ENCODE measurements around the gene FBXW10. TPM values are rescaled to one million over a fixed set of nuclear protein-coding genes. Genes with fewer than 3 reads are reported as not detected.
"Not testable (repeated sequence)": the region's sequence is repeated elsewhere in the genome, so short reads cannot be mapped to it uniquely, and the experiment has no call there.

Gene FBXW10
- total and polyA plus RNA-seq, 2 of the 4 experiments (the other 2 are of a cell fraction), result not detected

DNA sequence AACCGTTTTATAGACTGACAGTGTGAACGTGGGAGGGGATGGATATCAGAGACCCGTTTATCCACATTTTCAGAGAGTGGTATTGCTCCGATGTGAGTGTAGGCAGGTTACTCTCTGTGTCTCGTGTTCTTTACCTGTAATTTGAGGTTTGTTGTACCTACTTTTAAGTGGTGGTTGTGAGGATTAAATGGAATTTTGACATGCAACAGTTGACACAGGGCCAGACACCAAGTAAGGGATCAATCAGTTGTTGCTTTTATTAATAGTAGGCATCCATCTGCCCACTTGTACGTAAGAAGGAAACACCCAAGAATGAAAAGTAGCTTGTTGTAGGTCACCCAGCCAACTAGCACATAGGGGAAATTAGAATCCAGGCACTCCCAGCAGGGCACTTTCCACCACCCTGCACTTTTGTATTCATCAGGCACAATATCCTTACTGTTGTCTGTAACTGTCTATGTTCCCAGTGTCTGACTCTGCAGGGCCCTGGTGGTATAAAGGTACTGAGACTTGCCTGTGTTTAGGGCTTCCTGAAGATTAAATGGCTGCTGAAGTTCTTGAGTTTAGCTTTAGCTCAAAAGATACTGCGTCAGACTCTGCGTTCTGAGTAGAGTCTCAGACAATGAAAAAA lies 45.3 kb upstream of the FBXW10 start:
- H2BK20ac ChIP-seq (ENCODE audit: low read depth, low read length); H3K4ac ChIP-seq (ENCODE audit: low read depth, low read length); H3K27me3 ChIP-seq (ENCODE audit: control insufficient read depth, insufficient read depth, low read length); in situ Hi-C loops (cut with MboI; ENCODE audit: low sequenced_read_pairs); H3K14ac ChIP-seq (replicated peaks; ENCODE audit: low read depth, low read length); H3K18ac ChIP-seq (ENCODE audit: low read depth, low read length); DNase-seq; H3K79me1 ChIP-seq (ENCODE audit: low read depth in 1 of 2, low read length in 2 of 2); intact Hi-C loops (cut with micrococcal nuclease); H2BK120ac ChIP-seq (ENCODE audit: low read depth, low read length); ATAC-seq (ENCODE audit: low read depth); H3K9me3 ChIP-seq (ENCODE audit: control insufficient read depth, insufficient read depth, low read length); CTCF ChIA-PET; POLR2A ChIA-PET (ENCODE audit: unreplicated experiment); H3K4me1 ChIP-seq (ENCODE audit: control insufficient read depth, insufficient read depth, low read length); H4K91ac ChIP-seq (ENCODE audit: insufficient read depth, low read depth, low read length); BruUV-seq (replicated peaks); H4K20me1 ChIP-seq (ENCODE audit: insufficient read depth, low read length); H2BK15ac ChIP-seq (ENCODE audit: low read depth, low read length); H3K27ac ChIP-seq (ENCODE audit: insufficient read depth, low read length); H2BK5ac ChIP-seq (ENCODE audit: low read depth, low read length, poor library complexity, severe bottlenecking); H3K9me1 ChIP-seq (ENCODE audit: insufficient read depth, low read length); H3K56ac ChIP-seq (ENCODE audit: extremely low read depth, insufficient read depth, low read length); dilution Hi-C loops (cut with HindIII; ENCODE audit: low sequenced_read_pairs, unreplicated experiment); H3K36me3 ChIP-seq (ENCODE audit: control insufficient read depth, insufficient read depth, low read length): not testable (repeated sequence)
- Histone ChIP-seq H3K4me3 (ENCODE audit: insufficient read depth, low read depth, low read length) (peak overlapping the region; percentile 60), H4K5ac (ENCODE audit: low read depth, low read length) (peak overlapping the region; percentile 69), H3K4me2 (ENCODE audit: low read depth, low read length) (peak overlapping the region; percentile 92), H2AK5ac (ENCODE audit: low read depth, low read length) (0 out of 2 replicates have a peak overlapping the region, but pooled peaks have one; percentile 31), H4K8ac (ENCODE audit: low read depth in 2 of 2, low read length in 2 of 2) (peak overlapping the region; percentile 53 to 95), H3K9ac (ENCODE audit: low read depth, low read length) (peak overlapping the region; percentile 67), H3K23ac (ENCODE audit: low read depth, low read length) (peak overlapping the region; percentile 80; the same call in 1 of the 2 replicates), H2AFZ (replicated peaks; ENCODE audit: low read length, poor library complexity) (peak overlapping the region; percentile 89), H2AK9ac (replicated peaks; ENCODE audit: low read depth, low read length, poor library complexity) (peak overlapping the region; percentile 65)
- WGBS, 2 experiments (ENCODE audit: extremely low coverage in 2 of 2, insufficient read length in 1 of 2), result 100% methylated on average over 1 of the region's 8 CpGs; no CpG with 5 or more reads in 1 of the 2 experiments

- no CpG with 5 or more reads among the region's 3 CpGs for WGBS, 2 experiments (ENCODE audit: extremely low coverage in 2 of 2, insufficient read length in 1 of 2)
- H4K20me1 ChIP-seq (ENCODE audit: insufficient read depth, low read length); H3K36me3 ChIP-seq (ENCODE audit: control insufficient read depth, insufficient read depth, low read length); intact Hi-C loops (cut with micrococcal nuclease); DNase-seq; CTCF ChIA-PET; H3K9me3 ChIP-seq (ENCODE audit: control insufficient read depth, insufficient read depth, low read length); H4K91ac ChIP-seq (ENCODE audit: insufficient read depth, low read depth, low read length); H3K4me2 ChIP-seq (ENCODE audit: low read depth, low read length); BruUV-seq (replicated peaks); H2AFZ ChIP-seq (replicated peaks; ENCODE audit: low read length, poor library complexity); H4K5ac ChIP-seq (ENCODE audit: low read depth, low read length); POLR2A ChIA-PET (ENCODE audit: unreplicated experiment); H3K23ac ChIP-seq (ENCODE audit: low read depth, low read length); ATAC-seq (ENCODE audit: low read depth); H3K14ac ChIP-seq (replicated peaks; ENCODE audit: low read depth, low read length); H3K27ac ChIP-seq (ENCODE audit: insufficient read depth, low read length); H2BK5ac ChIP-seq (ENCODE audit: low read depth, low read length, poor library complexity, severe bottlenecking); dilution Hi-C loops (cut with HindIII; ENCODE audit: low sequenced_read_pairs, unreplicated experiment); H3K18ac ChIP-seq (ENCODE audit: low read depth, low read length); H3K4ac ChIP-seq (ENCODE audit: low read depth, low read length); H3K9ac ChIP-seq (ENCODE audit: low read depth, low read length); H3K4me3 ChIP-seq (ENCODE audit: insufficient read depth, low read depth, low read length); H3K9me1 ChIP-seq (ENCODE audit: insufficient read depth, low read length); H4K8ac ChIP-seq (ENCODE audit: low read depth in 2 of 2, low read length in 2 of 2); H3K79me1 ChIP-seq (ENCODE audit: low read depth in 1 of 2, low read length in 2 of 2); H3K27me3 ChIP-seq (ENCODE audit: control insufficient read depth, insufficient read depth, low read length); H3K56ac ChIP-seq (ENCODE audit: extremely low read depth, insufficient read depth, low read length); H2AK9ac ChIP-seq (replicated peaks; ENCODE audit: low read depth, low read length, poor library complexity); H2BK20ac ChIP-seq (ENCODE audit: low read depth, low read length); H2BK120ac ChIP-seq (ENCODE audit: low read depth, low read length); H2BK15ac ChIP-seq (ENCODE audit: low read depth, low read length); H3K4me1 ChIP-seq (ENCODE audit: control insufficient read depth, insufficient read depth, low read length); in situ Hi-C loops (cut with MboI; ENCODE audit: low sequenced_read_pairs); H2AK5ac ChIP-seq (ENCODE audit: low read depth, low read length): not testable (repeated sequence)
Measured at GRCh38 chr17:18705955-18706354, 37.9 kb upstream of the FBXW10 start.

Data from IMR-90 (cell line).